SJSA1 (cell line): ENCODE data around the gene GCAT. TPM values are rescaled to one million over a fixed set of nuclear protein-coding genes. Genes with fewer than 3 reads are reported as not detected.
A peak's percentile ranks its signal among the peaks of the same experiment; 100 is the strongest.

Experiments
- DNase-seq, 2 experiments: peaks; one replicate each; pipeline ENCODE4 v3.0.0-alpha.2; 2015 to 2020; ENCODE audit warnings: low spot score in 2 of 2, low read depth in 1 of 2
- H3K27ac ChIP-seq: fragments of 250-450 bp; sonication (Bioruptor Pico); 2 replicates; pipeline ENCODE4 v1.5.1; 2020; ENCODE audit warnings: mild to moderate bottlenecking, moderate library complexity
- H3K27me3 ChIP-seq: fragments of 250-450 bp; sonication (Bioruptor Pico); replicated peaks from 2 replicates; pipeline ENCODE4 v1.5.1; 2020; ENCODE audit warnings: mild to moderate bottlenecking, moderate library complexity
- H3K36me3 ChIP-seq: fragments of 250-450 bp; sonication (Bioruptor Pico); 2 replicates; pipeline ENCODE4 v1.5.1; 2020; ENCODE audit warnings: mild to moderate bottlenecking
- H3K4me1 ChIP-seq: fragments of 250-450 bp; sonication (Bioruptor Pico); replicated peaks from 2 replicates; pipeline ENCODE4 v1.6.1; 2021; ENCODE audit warnings: mild to moderate bottlenecking
- H3K4me3 ChIP-seq: fragments of 250-450 bp; sonication (Bioruptor Pico); 2 replicates; pipeline ENCODE4 v1.5.1; 2020; ENCODE audit warnings: mild to moderate bottlenecking
- H3K9me3 ChIP-seq: fragments of 250-450 bp; sonication (Bioruptor Pico); replicated peaks from 2 replicates; pipeline ENCODE4 v1.5.1; 2020; ENCODE audit warnings: mild to moderate bottlenecking
- total RNA-seq: library from RNA; depleted of rRNA; stranded (reverse); fragments of >200 nt; shearing (Covaris generic); gene quantifications from 2 replicates; pipeline ENCODE4 v1.2.3, GENCODE V29; 2014; rRNA removed

The GCAT gene
- 54.7 and 60.9 TPM in 2 replicates for total RNA-seq

DNA sequence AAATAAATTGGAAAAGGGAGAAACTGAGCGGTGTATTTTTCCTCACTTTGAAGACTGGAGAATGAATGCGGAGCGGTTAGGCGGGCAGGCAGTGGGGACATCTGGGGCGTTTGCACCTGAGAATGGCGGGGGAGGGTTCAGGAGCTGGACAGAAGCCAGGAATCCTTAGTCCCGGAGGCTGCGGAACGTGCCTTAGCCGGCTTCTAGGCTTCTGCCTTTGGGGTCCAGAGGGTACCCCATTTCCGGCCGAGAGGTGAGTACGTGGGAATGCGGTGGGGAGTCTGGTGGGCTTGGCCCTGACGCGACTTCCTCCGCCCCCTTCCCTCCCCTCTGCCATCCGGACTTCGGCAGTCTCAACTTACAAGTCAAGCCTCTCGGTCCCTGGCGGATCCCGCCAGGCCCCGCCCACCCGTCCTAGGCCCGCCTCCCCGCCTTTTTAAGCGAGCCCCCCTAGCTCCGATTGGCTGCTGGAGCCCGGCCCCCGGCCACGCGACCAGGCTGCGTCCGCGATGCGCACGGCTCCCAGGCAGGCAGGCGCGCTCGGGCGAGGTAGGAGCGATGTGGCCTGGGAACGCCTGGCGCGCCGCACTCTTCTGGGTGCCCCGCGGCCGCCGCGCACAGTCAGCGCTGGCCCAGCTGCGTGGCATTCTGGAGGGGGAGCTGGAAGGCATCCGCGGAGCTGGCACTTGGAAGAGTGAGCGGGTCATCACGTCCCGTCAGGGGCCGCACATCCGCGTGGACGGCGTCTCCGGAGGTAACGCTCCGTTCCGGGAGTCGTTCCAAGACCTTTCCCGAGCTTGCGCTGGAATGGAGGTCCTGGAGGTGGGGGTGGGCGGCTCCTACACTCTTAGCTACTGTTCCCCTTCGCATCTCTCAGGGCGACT lies at the start of gene GCAT:
Gene GCAT (plus strand): TSS at position 525 of the 884 bp plus-strand sequence. CDS start 34 bp downstream, at position 559.
- Histone ChIP-seq H3K36me3 (peaks cover 2% of the 10 kb centered on the region), H3K27ac (no peak within 1 kb of the TSS)

GRCh38 chr22:37758694-37759093 lies 49.0 kb upstream of the GCAT start:
- no peaks in the 10 kb centered on the region for H3K9me3 ChIP-seq
- DNase-seq, result no peak
- H3K27me3 ChIP-seq, result no peaks in the 10 kb centered on the region
- no peak overlapping the region for H3K27ac ChIP-seq
- H3K4me3 ChIP-seq, result no peak overlapping the region
- peaks cover 93% of the 10 kb centered on the region for H3K36me3 ChIP-seq
- peaks cover 4% of the 10 kb centered on the region for H3K4me1 ChIP-seq

More for the DNA sequence above, at the start of gene GCAT:
- H3K9me3 ChIP-seq, result no peaks in the 10 kb centered on the region
- H3K4me1 ChIP-seq, result peaks cover 39% of the 10 kb centered on the region
- DNase-seq, result peak; percentile 90 to 96
- H3K27me3 ChIP-seq, result no peaks in the 10 kb centered on the region
- H3K4me3 ChIP-seq, result peak within 1 kb of the TSS; percentile 56

- Histone ChIP-seq H3K27ac (no peak overlapping the region), H3K27me3 (no peaks in the 10 kb centered on the region), H3K4me1 (no peaks in the 10 kb centered on the region), H3K4me3 (no peak overlapping the region), H3K36me3 (peaks cover 93% of the 10 kb centered on the region), H3K9me3 (no peaks in the 10 kb centered on the region)
- DNase-seq, result no peak
Observed at GRCh38 chr22:37759281-37759680, 48.5 kb upstream of the GCAT start.

GRCh38 chr22:37760152-37760551 lies 47.6 kb upstream of the GCAT start:
- no peaks in the 10 kb centered on the region for H3K27me3 ChIP-seq
- H3K4me1 ChIP-seq, result no peaks in the 10 kb centered on the region
- no peak overlapping the region for H3K4me3 ChIP-seq
- peaks cover 93% of the 10 kb centered on the region for H3K36me3 ChIP-seq
- DNase-seq, result no peak
- H3K27ac ChIP-seq, result no peak overlapping the region
- H3K9me3 ChIP-seq, result no peaks in the 10 kb centered on the region

DNA sequence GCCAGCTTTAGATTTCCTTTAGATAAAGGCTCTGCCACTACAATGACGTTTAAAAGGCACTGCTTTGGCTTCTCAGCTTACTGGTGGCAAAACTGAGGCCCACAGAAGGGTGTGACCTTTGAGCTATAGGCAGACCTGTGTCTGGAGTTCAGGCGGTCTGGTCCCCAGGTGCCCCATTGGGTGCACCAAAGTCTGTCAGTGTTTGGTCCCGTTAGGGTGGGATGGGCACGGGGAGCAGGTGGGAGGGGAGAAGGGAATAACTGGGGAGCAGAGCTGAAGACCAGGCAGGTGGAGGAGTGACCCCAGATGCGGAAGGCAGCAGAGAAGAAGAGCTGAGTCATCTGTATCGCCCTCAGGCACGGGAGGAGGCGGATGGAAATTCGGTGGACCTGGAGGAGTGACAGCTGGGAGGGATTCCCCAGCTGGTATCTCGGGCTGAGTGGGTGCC lies 45.3 kb upstream of the GCAT start:
- H3K27ac ChIP-seq, result no peak overlapping the region
- no peak for DNase-seq
- H3K4me1 ChIP-seq, result no peaks in the 10 kb centered on the region
- peaks cover 89% of the 10 kb centered on the region for H3K36me3 ChIP-seq
- H3K4me3 ChIP-seq, result no peak overlapping the region
- H3K27me3 ChIP-seq, result no peaks in the 10 kb centered on the region
- H3K9me3 ChIP-seq, result no peaks in the 10 kb centered on the region

GRCh38 chr22:37763012-37763411 lies 44.7 kb upstream of the GCAT start:
- no peak overlapping the region for H3K4me3 ChIP-seq
- no peaks in the 10 kb centered on the region for H3K27me3 ChIP-seq
- H3K27ac ChIP-seq, result no peak overlapping the region
- DNase-seq, result no peak
- no peaks in the 10 kb centered on the region for H3K4me1 ChIP-seq
- no peaks in the 10 kb centered on the region for H3K9me3 ChIP-seq
- H3K36me3 ChIP-seq, result peaks cover 89% of the 10 kb centered on the region

- no peak for DNase-seq
Observed at GRCh38 chr22:37763652-37764051, 44.1 kb upstream of the GCAT start.

GRCh38 chr22:37764622-37765021 lies 43.1 kb upstream of the GCAT start:
- Histone ChIP-seq H3K4me3 (no peak overlapping the region), H3K36me3 (peaks cover 87% of the 10 kb centered on the region)
- no peak for DNase-seq

More at GRCh38 chr22:37763652-37764051, 44.1 kb upstream of the GCAT start:
- Histone ChIP-seq H3K9me3 (no peaks in the 10 kb centered on the region), H3K27me3 (no peaks in the 10 kb centered on the region), H3K36me3 (peaks cover 88% of the 10 kb centered on the region), H3K4me3 (no peak overlapping the region), H3K27ac (no peak overlapping the region), H3K4me1 (no peaks in the 10 kb centered on the region)

DNA sequence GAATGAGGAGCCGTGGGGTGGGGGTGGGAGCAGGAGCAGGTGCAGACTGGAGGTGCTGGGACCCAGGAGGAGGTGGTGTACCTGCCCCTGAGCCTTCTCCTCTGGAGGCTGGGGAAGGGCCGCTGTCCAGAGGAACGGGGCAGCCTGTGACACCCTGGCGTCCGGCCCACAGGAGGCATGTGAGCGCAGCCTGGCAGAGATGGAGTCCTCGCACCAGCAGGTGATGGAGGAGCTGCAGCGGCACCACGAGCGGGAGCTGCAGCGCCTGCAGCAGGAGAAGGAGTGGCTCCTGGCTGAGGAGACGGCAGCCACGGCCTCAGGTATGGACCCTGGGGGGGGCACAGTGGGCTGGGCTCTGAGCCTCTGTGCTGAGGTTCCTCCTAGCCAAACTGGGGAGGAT lies 42.2 kb upstream of the GCAT start:
- H3K4me3 ChIP-seq, result no peak overlapping the region
- H3K4me1 ChIP-seq, result no peaks in the 10 kb centered on the region
- no peak overlapping the region for H3K27ac ChIP-seq
- no peaks in the 10 kb centered on the region for H3K27me3 ChIP-seq
- H3K9me3 ChIP-seq, result no peaks in the 10 kb centered on the region
- H3K36me3 ChIP-seq, result peaks cover 86% of the 10 kb centered on the region
- no peak for DNase-seq

More at GRCh38 chr22:37764622-37765021, 43.1 kb upstream of the GCAT start:
- no peak overlapping the region for H3K27ac ChIP-seq
- no peaks in the 10 kb centered on the region for H3K9me3 ChIP-seq
- H3K4me1 ChIP-seq, result no peaks in the 10 kb centered on the region
- no peaks in the 10 kb centered on the region for H3K27me3 ChIP-seq

GRCh38 chr22:37765953-37766576 lies 41.7 kb upstream of the GCAT start:
- Histone ChIP-seq H3K27ac (no peak overlapping the region), H3K9me3 (no peaks in the 10 kb centered on the region), H3K4me1 (no peaks in the 10 kb centered on the region), H3K36me3 (peaks cover 87% of the 10 kb centered on the region), H3K4me3 (no peak overlapping the region), H3K27me3 (no peaks in the 10 kb centered on the region)
- DNase-seq, result no peak

GRCh38 chr22:37768273-37768672 lies 39.5 kb upstream of the GCAT start:
- H3K9me3 ChIP-seq, result no peaks in the 10 kb centered on the region
- no peak overlapping the region for H3K4me3 ChIP-seq
- no peaks in the 10 kb centered on the region for H3K4me1 ChIP-seq
- H3K27ac ChIP-seq, result no peak overlapping the region
- DNase-seq, result no peak
- peaks cover 92% of the 10 kb centered on the region for H3K36me3 ChIP-seq
- no peaks in the 10 kb centered on the region for H3K27me3 ChIP-seq

- peaks cover 90% of the 10 kb centered on the region for H3K36me3 ChIP-seq
- H3K27ac ChIP-seq, result no peak overlapping the region
- no peaks in the 10 kb centered on the region for H3K27me3 ChIP-seq
- no peaks in the 10 kb centered on the region for H3K9me3 ChIP-seq
- DNase-seq, result no peak
- no peaks in the 10 kb centered on the region for H3K4me1 ChIP-seq
- H3K4me3 ChIP-seq, result no peak overlapping the region
Observed at GRCh38 chr22:37769056-37769455, 38.7 kb upstream of the GCAT start.

DNA sequence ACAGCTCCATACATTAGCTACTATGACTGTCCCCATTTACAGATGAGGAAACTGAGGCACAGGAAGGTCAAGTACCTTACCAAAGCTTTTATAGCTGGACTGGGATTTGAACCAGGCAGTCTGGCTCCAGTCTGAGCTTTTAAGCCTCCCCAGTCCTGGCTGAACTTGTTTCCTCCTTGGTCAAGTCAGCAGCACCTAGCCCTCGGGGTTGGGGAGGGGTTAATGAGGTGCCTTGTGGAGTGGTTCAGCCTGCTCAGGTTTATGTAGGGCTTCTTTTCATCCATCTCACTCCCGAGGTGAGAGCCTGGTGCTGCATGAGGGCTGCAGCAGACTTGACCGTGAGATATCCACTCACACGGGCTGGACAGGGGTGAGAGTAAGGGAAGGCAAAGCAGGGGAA lies 36.7 kb upstream of the GCAT start:
- Histone ChIP-seq H3K4me1 (peaks cover 18% of the 10 kb centered on the region), H3K36me3 (peaks cover 83% of the 10 kb centered on the region), H3K9me3 (no peaks in the 10 kb centered on the region), H3K4me3 (no peak overlapping the region), H3K27me3 (no peaks in the 10 kb centered on the region), H3K27ac (no peak overlapping the region)
- DNase-seq, result no peak
